Measurements from ENCODE around the gene ZBTB40. TPM values are rescaled to one million over a fixed set of nuclear protein-coding genes. Genes with fewer than 3 reads are reported as not detected.

ZBTB40 gene
- total RNA-seq, 4 donors from 2014 or later: 12.0 to 17.3 (median 12.5) TPM

DNA sequence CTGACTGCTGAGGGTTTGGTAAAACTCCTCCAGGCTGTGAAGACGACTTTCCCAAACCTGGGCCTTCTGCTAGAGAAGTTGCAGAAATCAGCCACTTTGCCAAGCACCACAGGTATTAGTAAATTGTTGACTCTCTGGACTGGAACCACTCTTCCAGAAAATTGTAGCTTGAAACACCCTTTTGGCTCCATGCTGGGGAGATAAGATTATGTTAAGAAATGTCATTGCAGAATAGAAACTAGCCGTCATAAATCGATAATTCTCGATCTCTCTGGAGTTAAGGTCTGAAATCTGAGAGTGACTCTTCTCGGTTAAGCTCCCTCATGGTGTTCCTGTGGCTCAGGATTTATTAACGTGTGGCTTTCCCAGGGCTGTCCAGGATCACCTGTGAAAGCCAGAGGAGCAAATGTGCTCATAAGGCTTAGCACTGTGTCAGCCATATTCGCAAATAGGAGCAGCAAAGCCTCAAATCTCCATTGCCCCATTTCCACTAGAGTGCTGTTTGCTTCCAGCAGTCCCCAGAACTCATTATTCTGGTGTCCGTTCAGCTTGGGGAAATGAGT lies 54.6 kb downstream of the ZBTB40 start:
- DNase-seq (no peak), ATAC-seq (no peak)
- in situ Hi-C loops (cut with MboI; ENCODE audit: low sequenced_read_pairs in 4 of 4) (no loop called here), intact Hi-C loops (cut with DNase I; ENCODE audit: low total_unique reads) (no loop called here)
- peaks cover 3 to 9% of the 10 kb centered on the region in 2 donors for H3K4me1 ChIP-seq
- TF ChIP-seq POLR2A (IDR thresholded peaks at IDR 0.05): no peak
- TF ChIP-seq, protein P1, sequence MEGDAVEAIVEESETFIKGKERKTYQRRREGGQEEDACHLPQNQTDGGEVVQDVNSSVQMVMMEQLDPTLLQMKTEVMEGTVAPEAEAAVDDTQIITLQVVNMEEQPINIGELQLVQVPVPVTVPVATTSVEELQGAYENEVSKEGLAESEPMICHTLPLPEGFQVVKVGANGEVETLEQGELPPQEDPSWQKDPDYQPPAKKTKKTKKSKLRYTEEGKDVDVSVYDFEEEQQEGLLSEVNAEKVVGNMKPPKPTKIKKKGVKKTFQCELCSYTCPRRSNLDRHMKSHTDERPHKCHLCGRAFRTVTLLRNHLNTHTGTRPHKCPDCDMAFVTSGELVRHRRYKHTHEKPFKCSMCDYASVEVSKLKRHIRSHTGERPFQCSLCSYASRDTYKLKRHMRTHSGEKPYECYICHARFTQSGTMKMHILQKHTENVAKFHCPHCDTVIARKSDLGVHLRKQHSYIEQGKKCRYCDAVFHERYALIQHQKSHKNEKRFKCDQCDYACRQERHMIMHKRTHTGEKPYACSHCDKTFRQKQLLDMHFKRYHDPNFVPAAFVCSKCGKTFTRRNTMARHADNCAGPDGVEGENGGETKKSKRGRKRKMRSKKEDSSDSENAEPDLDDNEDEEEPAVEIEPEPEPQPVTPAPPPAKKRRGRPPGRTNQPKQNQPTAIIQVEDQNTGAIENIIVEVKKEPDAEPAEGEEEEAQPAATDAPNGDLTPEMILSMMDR (IDR thresholded peaks at IDR 0.05 in 4 of 5, conservative IDR thresholded peaks at IDR 0.05 in 1 of 5): no peak
- peaks cover 0 to 46% of the 10 kb centered on the region in 2 donors for H3K36me3 ChIP-seq
- no peak overlapping the region for H3K4me3 ChIP-seq
- H3K27me3 ChIP-seq: no peaks in the 10 kb centered on the region
- no peak overlapping the region for H3K27ac ChIP-seq
- no peaks in the 10 kb centered on the region for H3K9me3 ChIP-seq

DNA sequence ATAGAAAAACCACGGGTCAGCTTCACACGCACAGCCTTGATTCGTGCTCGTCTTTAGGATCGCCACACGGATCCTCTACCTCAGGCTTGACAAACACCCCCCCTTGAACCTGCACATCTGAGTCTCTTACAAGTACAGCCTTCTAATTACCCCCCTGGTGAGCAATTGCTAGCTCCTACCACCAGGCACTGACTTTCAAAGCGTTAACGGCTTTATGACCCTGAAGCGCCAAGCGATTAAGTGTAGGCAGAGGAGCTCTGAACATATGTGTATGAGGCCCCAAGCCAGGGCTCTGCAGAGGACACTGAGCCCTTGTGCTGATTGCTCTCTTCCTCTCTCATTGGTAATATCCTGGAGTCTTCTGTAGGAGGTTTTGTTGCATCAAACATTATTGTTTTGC lies 55.9 kb downstream of the ZBTB40 start:
- H3K36me3 ChIP-seq: peaks cover 4 to 59% of the 10 kb centered on the region in 2 donors
- in situ Hi-C loops (cut with MboI; ENCODE audit: low sequenced_read_pairs in 4 of 4): no loop called here
- ATAC-seq (no peak), DNase-seq (no peak)
- TF ChIP-seq, protein P1 (IDR thresholded peaks at IDR 0.05 in 4 of 5, conservative IDR thresholded peaks at IDR 0.05 in 1 of 5): no peak
- no peak for TF ChIP-seq POLR2A (IDR thresholded peaks at IDR 0.05)
- intact Hi-C loops (cut with DNase I; ENCODE audit: low total_unique reads): no loop called here
- H3K4me3 ChIP-seq: no peak overlapping the region
- no peaks in the 10 kb centered on the region for H3K27me3 ChIP-seq
- no peak overlapping the region for H3K27ac ChIP-seq
- peaks cover 3 to 9% of the 10 kb centered on the region in 2 donors for H3K4me1 ChIP-seq
- H3K9me3 ChIP-seq: no peaks in the 10 kb centered on the region

DNA sequence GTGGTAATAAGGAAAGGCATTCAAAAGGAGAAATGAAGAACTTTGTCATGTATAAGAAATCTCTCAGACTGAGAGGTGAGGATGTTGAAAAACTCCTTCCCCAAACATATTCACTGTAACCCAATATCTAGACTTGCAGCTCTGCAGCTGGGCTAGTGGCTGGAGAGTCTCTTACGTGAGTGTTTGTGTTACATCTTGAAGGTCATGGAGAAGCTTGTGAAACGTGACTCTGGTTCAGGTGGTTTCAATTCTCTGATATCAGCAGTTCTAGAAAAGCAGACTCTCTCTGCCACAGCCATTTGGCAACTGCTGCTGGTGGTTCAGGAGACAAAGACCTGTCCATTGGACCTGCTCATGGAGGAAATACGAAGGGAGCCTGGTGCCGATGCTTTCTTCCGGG lies 56.7 kb downstream of the ZBTB40 start:
- no peak overlapping the region for H3K4me3 ChIP-seq
- ATAC-seq: peak in 1 of 2 donors; percentile 41
- no peak overlapping the region for H3K27ac ChIP-seq
- intact Hi-C loops (cut with DNase I; ENCODE audit: low total_unique reads): no loop called here
- no peak for TF ChIP-seq POLR2A (IDR thresholded peaks at IDR 0.05)
- H3K36me3 ChIP-seq: peaks cover 4 to 67% of the 10 kb centered on the region in 2 donors
- H3K4me1 ChIP-seq: peaks cover 3 to 6% of the 10 kb centered on the region in 2 donors
- in situ Hi-C loops (cut with MboI; ENCODE audit: low sequenced_read_pairs in 4 of 4): no loop called here
- H3K9me3 ChIP-seq: no peaks in the 10 kb centered on the region
- no peaks in the 10 kb centered on the region for H3K27me3 ChIP-seq
- no peak for DNase-seq

DNA sequence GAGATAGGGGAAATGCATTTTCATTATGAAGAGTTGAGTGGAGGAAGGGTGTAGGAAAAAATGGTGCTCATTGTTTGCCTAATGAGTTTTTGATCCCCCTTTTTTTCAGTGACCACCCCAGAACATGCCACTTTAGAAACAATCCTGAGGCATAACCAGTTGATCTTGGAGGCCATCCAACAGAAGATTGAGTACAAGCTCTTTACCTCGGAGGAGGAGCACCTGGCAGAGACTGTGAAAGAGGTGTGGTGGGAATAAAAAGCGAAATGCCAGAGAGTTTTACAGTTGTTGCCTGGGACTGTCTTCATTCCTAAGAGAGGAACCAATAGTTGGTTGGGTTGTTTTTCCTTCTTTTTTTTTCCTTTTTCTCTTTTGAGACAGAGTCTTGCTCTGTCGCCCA lies 57.3 kb downstream of the ZBTB40 start:
- TF ChIP-seq, protein P1 (IDR thresholded peaks at IDR 0.05 in 4 of 5, conservative IDR thresholded peaks at IDR 0.05 in 1 of 5): no peak
- TF ChIP-seq POLR2A (IDR thresholded peaks at IDR 0.05): no peak
- Histone ChIP-seq H3K36me3 (peaks cover 4 to 74% of the 10 kb centered on the region in 2 donors), H3K9me3 (no peaks in the 10 kb centered on the region), H3K4me1 (peaks cover 3 to 6% of the 10 kb centered on the region in 2 donors), H3K4me3 (no peak overlapping the region), H3K27ac (no peak overlapping the region), H3K27me3 (no peaks in the 10 kb centered on the region)
- intact Hi-C loops (cut with DNase I; ENCODE audit: low total_unique reads): no loop called here
- DNase-seq: no peak
- in situ Hi-C loops (cut with MboI; ENCODE audit: low sequenced_read_pairs in 4 of 4): no loop called here
- ATAC-seq: no peak

DNA sequence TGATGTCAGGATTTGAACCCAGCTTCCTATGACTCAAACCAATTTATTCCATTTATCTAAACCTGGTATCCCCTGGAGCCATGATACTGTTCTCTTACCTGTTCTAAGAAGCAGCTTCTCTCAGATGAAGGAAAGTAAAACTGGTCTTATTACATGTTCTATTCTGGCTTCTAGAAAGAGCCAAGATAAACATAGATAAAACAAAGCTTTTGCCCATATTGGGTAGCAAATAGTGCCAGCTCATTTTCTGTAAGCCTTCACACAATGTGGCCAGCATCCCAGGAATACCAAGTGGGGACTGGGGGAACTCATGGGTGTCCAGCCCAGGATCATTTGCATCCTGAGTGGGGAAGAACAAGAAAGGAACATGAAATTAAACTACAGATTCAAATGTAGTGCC lies 58.2 kb downstream of the ZBTB40 start:
- intact Hi-C loops (cut with DNase I; ENCODE audit: low total_unique reads): no loop called here
- Histone ChIP-seq H3K27ac (no peak overlapping the region), H3K4me3 (no peak overlapping the region), H3K36me3 (peaks cover 4 to 81% of the 10 kb centered on the region in 2 donors), H3K27me3 (no peaks in the 10 kb centered on the region), H3K4me1 (peaks cover 0 to 6% of the 10 kb centered on the region in 2 donors), H3K9me3 (no peaks in the 10 kb centered on the region)
- TF ChIP-seq, protein P1 (IDR thresholded peaks at IDR 0.05 in 4 of 5, conservative IDR thresholded peaks at IDR 0.05 in 1 of 5): no peak
- TF ChIP-seq POLR2A (IDR thresholded peaks at IDR 0.05): no peak
- in situ Hi-C loops (cut with MboI; ENCODE audit: low sequenced_read_pairs in 4 of 4): no loop called here
- DNase-seq (no peak), ATAC-seq (no peak)

Measured in gastrocnemius medialis (tissue), 4 donors.